HG03520 (cell line): ENCODE data around the gene PDE3B.

Experiments used
- ATAC-seq: cut with Tn5 transposase; IDR thresholded peaks from one replicate; pipeline ENCODE4 v1.9.1; 2021; ENCODE audit warnings: mild to moderate bottlenecking, moderate library complexity; ENCODE audit not compliant: unreplicated experiment

The PDE3B gene

DNA sequence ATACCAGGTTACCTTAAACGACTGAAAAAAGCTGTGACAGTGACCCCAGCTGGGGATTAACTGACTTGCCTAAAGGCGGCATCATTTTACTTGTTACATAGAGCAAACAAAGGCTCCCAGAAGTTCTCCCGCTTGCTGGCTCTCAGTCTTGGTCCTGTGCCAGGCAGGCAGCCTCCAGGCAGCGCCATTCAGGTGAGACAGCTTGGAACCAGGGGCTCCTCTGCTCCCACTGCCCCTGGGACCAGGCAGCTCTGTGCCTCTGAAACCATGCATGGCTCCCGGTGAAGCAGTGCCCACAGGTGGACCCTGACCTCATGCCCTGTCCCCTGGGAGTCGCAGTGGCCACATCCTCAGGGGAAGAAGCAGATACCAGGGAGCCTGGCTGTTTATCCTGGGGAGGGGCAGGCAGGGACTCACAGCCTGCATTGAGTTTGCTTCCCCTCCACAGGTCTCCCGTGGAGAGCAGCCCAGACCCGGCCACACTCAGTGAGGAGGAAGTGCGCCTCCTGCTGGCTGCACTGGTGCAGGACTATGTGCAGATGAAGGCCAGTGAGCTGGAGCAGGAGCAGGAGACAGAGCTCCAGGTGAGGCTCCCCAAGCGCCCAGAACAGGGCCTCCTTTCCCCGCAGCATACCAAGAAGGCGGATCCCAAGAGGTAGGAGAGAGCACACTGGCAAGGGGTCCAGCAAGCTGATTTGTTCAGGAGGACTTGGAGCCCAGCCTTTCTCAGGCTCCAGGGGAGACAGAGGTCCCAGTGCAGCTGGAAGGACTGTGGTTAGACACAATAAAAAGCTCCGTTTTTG lies 264.0 kb downstream of the PDE3B start:
- ATAC-seq = peak; percentile 53

DNA sequence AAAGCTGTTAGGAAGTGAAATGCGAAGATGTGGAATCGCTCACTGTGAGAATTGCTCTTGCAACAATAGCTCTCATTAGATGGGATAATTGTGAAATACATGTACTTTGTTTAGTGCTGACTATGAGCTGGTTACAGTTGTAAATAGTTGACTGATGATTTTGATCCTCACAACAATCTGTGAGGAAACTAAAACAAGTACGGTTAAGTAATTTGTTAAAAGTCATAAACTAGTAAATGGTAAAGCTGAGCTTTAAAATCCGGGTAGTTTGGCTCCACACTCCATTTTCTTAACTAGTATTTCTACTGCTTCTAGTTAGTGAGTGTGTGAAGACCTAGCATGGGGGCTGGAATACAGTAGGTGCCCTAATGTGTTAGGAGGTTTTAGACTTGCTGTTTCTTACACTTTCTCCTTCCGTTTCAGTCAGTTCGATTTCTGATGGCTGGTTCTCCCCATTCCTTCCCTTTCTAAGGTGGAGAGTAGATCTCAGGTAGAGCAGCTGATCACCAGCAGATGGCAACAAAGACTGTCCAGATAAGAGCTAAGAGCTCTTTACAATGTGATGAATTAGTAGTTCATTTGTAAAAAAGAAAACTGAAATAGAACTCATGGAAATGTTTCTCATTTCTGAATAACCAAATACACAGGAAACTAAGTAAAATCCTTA lies 264.7 kb downstream of the PDE3B start:
- no peak for ATAC-seq

DNA sequence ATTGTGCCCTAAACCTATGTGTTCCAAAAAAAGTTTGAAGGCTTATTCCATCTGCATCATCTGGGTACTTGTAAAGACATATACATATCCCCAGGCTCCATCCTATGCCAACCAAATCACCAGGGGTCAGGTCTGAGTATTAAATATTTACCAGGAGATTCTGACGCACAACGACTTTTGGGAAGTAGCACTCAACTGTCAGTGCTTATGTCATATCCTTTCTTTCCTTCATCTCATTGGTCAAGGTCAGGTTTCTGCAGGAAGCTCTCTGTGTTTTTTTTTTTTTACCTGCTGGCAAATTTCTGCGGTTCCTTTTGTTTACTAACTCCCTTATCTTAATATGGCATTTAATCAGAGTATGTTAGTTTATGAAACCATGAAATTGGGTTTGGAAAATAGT lies 270.9 kb downstream of the PDE3B start:
- ATAC-seq = no peak

DNA sequence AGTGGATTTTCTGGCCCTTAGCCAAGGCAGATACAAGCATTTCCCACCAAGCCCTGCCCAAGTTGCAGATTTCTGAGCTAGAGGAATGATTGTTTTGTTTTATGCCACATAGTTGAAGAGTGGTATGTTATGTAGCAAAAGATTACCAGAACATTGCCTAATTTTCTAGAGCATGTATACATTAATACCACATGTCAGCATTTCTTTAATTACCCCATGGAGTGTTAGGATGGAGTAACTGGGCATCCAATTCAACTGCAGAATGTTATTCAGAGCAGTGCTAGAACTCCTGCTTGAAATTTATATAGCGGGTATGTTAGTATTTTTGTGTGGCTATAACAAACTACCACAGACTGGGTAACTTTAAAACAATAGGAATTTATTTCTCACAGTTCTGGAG lies 272.8 kb downstream of the PDE3B start:
- ATAC-seq = no peak
